Ramos (cell line): ENCODE results near the gene LRRC34.

Experiments used
- in situ Hi-C: fragments of 300-500 bp; cut with MboI; formaldehyde crosslinking; loops from one replicate; pipeline ENCODE4 v1.14.3; 2022; ENCODE audit warnings: low sequenced_read_pairs; ENCODE audit not compliant: unreplicated experiment

The LRRC34 gene

GRCh38 chr3:169815590-169816150 lies 3.0 kb upstream of the LRRC34 start:
- in situ Hi-C loops = no loop called here

- in situ Hi-C loops = no loop called here
Measured at GRCh38 chr3:169813757-169814517, 1.2 kb upstream of the LRRC34 start.

GRCh38 chr3:169813278-169813677 lies 574 bp upstream of the LRRC34 start:
- in situ Hi-C loops = no loop called here

- in situ Hi-C loops = no loop called here
Measured at GRCh38 chr3:169811631-169812331, 923 bp downstream of the LRRC34 start.

GRCh38 chr3:169809230-169809795 lies 3.4 kb downstream of the LRRC34 start:
- in situ Hi-C loops = no loop called here

GRCh38 chr3:169804681-169805080 lies 8.0 kb downstream of the LRRC34 start:
- in situ Hi-C loops = no loop called here

- in situ Hi-C loops = no loop called here
Measured at GRCh38 chr3:169792359-169792758, 20.3 kb downstream of the LRRC34 start.

- in situ Hi-C loops = no loop called here
Measured at GRCh38 chr3:169790687-169791429, 21.8 kb downstream of the LRRC34 start.

GRCh38 chr3:169790219-169790618 lies 22.5 kb downstream of the LRRC34 start:
- in situ Hi-C loops = no loop called here

GRCh38 chr3:169787791-169788190 lies 24.9 kb downstream of the LRRC34 start:
- in situ Hi-C loops = no loop called here

- in situ Hi-C loops = no loop called here
Measured at GRCh38 chr3:169787120-169787519, 25.6 kb downstream of the LRRC34 start.

- in situ Hi-C loops = no loop called here
Measured at GRCh38 chr3:169781209-169781855, 31.4 kb downstream of the LRRC34 start.

- in situ Hi-C loops = no loop called here
Measured at GRCh38 chr3:169780742-169781141, 32.0 kb downstream of the LRRC34 start.

GRCh38 chr3:169777822-169778221 lies 34.9 kb downstream of the LRRC34 start:
- in situ Hi-C loops = no loop called here

- in situ Hi-C loops = loop anchor here (25.0 kb wide), 1 partner anchor 588 kb away; the partner anchor contains the start of gene SKIL
Measured at GRCh38 chr3:169774186-169774585, 38.5 kb downstream of the LRRC34 start.

- in situ Hi-C loops = loop anchor here (25.0 kb wide), 1 partner anchor 589 kb away; the partner anchor contains the start of gene SKIL
Measured at GRCh38 chr3:169772897-169773816, 39.5 kb downstream of the LRRC34 start, which contains the start of gene MYNN. TSS of gene MYNN (plus strand) at chr3:169773396. CDS start at chr3:169774296, 900 bp downstream.

- in situ Hi-C loops = loop anchor here (25.0 kb wide), 1 partner anchor 590 kb away; the partner anchor contains the start of gene SKIL
Measured at GRCh38 chr3:169772305-169772896, 40.3 kb downstream of the LRRC34 start.
